GM23248 (cell line): ENCODE results near the gene MYO10. TPM values are rescaled to one million over a fixed set of nuclear protein-coding genes. Genes with fewer than 3 reads are reported as not detected.

ENCODE experiments used
- DNase-seq: peaks from one replicate; pipeline ENCODE4 v3.0.0-alpha.2; 2015
- H2AFZ ChIP-seq: fragments of 200-600 bp; sonication (generic); 2 replicates; pipeline ENCODE4 v1.6.1; 2016; ENCODE audit warnings: antibody characterized with exemption
- H3F3A ChIP-seq: fragments of 200-600 bp; sonication (generic); 2 replicates; pipeline ENCODE4 v1.6.1; 2016; ENCODE audit warnings: mild to moderate bottlenecking, antibody characterized with exemption, mixed run types; ENCODE audit not compliant: insufficient read depth
- H3K27ac ChIP-seq: fragments of 200-600 bp; sonication (generic); 2 replicates; pipeline ENCODE4 v1.5.1; 2016; ENCODE audit warnings: mild to moderate bottlenecking
- H3K27me3 ChIP-seq: fragments of 200-600 bp; sonication (generic); replicated peaks from 2 replicates; pipeline ENCODE4 v1.6.1; 2016; ENCODE audit warnings: mild to moderate bottlenecking; ENCODE audit not compliant: insufficient read depth
- H3K36me3 ChIP-seq: fragments of 200-600 bp; sonication (generic); 2 replicates; pipeline ENCODE4 v1.6.1; 2016; ENCODE audit warnings: low read depth, mild to moderate bottlenecking
- H3K4me1 ChIP-seq: fragments of 200-600 bp; sonication (generic); 2 replicates; pipeline ENCODE4 v1.6.1; 2016; ENCODE audit warnings: mild to moderate bottlenecking; ENCODE audit not compliant: insufficient read depth
- H3K4me2 ChIP-seq: fragments of 200-600 bp; sonication (generic); one replicate; pipeline ENCODE4 v1.6.1; 2016; ENCODE audit warnings: mild to moderate bottlenecking; ENCODE audit not compliant: unreplicated experiment
- H3K4me3 ChIP-seq: fragments of 200-600 bp; sonication (generic); 2 replicates; pipeline ENCODE4 v1.5.1; 2016; ENCODE audit warnings: mild to moderate bottlenecking
- H3K79me2 ChIP-seq: fragments of 200-600 bp; sonication (generic); 2 replicates; pipeline ENCODE4 v1.6.1; 2016; ENCODE audit warnings: mild to moderate bottlenecking; ENCODE audit not compliant: insufficient read depth
- H3K9ac ChIP-seq: fragments of 200-600 bp; sonication (generic); 2 replicates; pipeline ENCODE4 v1.6.1; 2016; ENCODE audit warnings: mild to moderate bottlenecking
- H3K9me2 ChIP-seq: fragments of 200-600 bp; sonication (generic); 2 replicates; pipeline ENCODE4 v1.6.1; 2016; ENCODE audit warnings: mixed run types, mild to moderate bottlenecking, moderate library complexity; ENCODE audit not compliant: insufficient read depth
- H3K9me3 ChIP-seq: fragments of 200-600 bp; sonication (generic); one replicate; pipeline ENCODE4 v1.6.1; 2017; ENCODE audit warnings: low read depth
- H4K20me1 ChIP-seq: fragments of 200-600 bp; sonication (generic); 2 replicates; pipeline ENCODE4 v1.6.0; 2016; ENCODE audit not compliant: insufficient read depth
- EZH2 ChIP-seq: fragments of 200-600 bp; sonication (generic); IDR thresholded peaks from 2 replicates; pipeline ENCODE4 v1.6.1; 2018; ENCODE audit warnings: antibody characterized with exemption, mild to moderate bottlenecking; ENCODE audit not compliant: insufficient read depth, poor library complexity, severe bottlenecking
- EZH2phosphoT487 ChIP-seq: fragments of 200-600 bp; sonication (generic); IDR thresholded peaks from 2 replicates; pipeline ENCODE4 v1.6.1; 2018; ENCODE audit warnings: antibody characterized with exemption, moderate library complexity, mild to moderate bottlenecking, low read depth; ENCODE audit not compliant: insufficient read depth
- WGBS, 2 experiments: methylation state at CpG; one replicate each; pipeline ENCODE4 v1.1.6; 2015 to 2017; ENCODE audit warnings: low lambda C conversion rate in 2 of 2, low coverage in 1 of 2; ENCODE audit errors: missing lambda C conversion rate in 2 of 2; 5-methylcytosine and 5-hydroxymethylcytosine counted together
- in situ Hi-C: fragments of 300-500 bp; cut with MboI; formaldehyde crosslinking; loops from 2 replicates; pipeline ENCODE4 v1.15.0; 2020
- polyA plus RNA-seq: library from polyadenylated mRNA; unstranded; fragments of >200 nt; fragmentation: Nextera tagmentation; extraction: Ambion mirVana; gene quantifications from 2 replicates; pipeline ENCODE4 v1.2.1, GENCODE V29; 2016
- total RNA-seq: library from RNA; depleted of rRNA; stranded (reverse); fragments of >200 nt; shearing (Covaris generic); gene quantifications from 2 replicates; pipeline ENCODE4 v1.2.3, GENCODE V29; 2014

MYO10 gene
- total and polyA plus RNA-seq, 2 experiments from 2014 or later = 43.2 to 47.0 TPM

DNA sequence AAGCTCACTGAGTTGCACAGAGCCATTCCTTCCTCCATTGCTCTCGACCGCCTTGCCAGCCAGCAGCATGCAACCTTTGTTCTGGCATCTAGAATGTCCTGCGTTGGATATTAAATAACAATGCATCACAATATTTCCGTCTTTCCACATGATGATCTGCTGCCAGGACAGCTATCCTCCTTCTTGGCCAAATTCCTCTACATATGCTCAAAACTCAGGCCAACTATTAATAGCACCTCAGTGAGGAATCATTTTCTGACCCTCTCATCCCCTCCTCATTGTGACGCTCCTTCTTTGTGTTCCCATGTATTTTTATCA, 128.6 kb downstream of the MYO10 start:
- peaks cover 39% of the 10 kb centered on the region for H3K4me1 ChIP-seq
- TF ChIP-seq EZH2phosphoT487 (no peak), EZH2 (no peak)
- H3K27ac ChIP-seq = no peak overlapping the region
- in situ Hi-C loops = no loop called here
- WGBS, 2 experiments = 99 to 100% methylated on average over 5 of the region's 5 CpGs
- peaks cover 41% of the 10 kb centered on the region for H3F3A ChIP-seq
- no peaks in the 10 kb centered on the region for H4K20me1 ChIP-seq
- H3K9me3 ChIP-seq = no peaks in the 10 kb centered on the region
- H3K4me3 ChIP-seq = no peak overlapping the region
- no peaks in the 10 kb centered on the region for H3K36me3 ChIP-seq
- no peak overlapping the region for H2AFZ ChIP-seq
- H3K9me2 ChIP-seq = no peaks in the 10 kb centered on the region
- peaks cover 95% of the 10 kb centered on the region for H3K79me2 ChIP-seq
- no peak overlapping the region for H3K4me2 ChIP-seq
- no peak overlapping the region for H3K9ac ChIP-seq
- no peaks in the 10 kb centered on the region for H3K27me3 ChIP-seq
- no peak for DNase-seq

DNA sequence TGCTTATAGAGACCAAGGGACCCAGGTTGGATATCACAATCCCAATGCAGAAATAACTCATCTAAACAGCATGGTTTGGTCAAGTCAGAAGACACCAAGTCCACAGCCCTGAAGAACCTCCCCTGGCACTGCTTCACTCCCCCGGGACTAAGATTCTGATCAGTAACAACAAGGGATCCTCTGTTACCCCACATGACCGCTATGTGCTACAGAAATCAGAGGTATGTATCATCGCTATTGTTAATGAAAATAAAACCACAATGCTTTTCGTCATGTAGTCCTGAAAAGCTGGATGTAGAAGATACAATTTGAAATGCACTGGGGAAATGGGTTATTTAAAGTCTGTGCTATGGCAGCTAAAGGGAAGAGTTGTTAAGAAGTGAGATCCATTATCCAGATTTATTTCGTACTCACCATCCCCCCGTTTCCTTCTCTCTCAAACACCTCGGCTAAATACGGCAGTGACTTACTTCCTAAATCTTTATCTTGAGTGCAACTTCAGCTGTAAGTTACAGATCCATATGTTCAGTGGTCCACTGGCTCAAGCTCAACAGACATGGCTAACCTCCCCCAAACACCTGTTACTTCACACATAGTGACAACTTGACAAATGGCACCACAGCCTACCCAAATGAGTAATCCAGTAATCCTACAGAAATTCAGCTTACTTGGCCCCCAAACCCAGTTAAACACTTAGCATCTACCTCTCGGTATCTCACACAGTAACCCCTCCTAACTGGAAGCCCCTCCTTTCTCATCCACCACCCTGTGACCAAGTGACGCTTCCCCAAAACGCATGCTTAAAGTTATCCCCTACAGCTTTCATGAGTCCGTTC, 129.2 kb downstream of the MYO10 start:
- Histone ChIP-seq H3K9me2 (no peaks in the 10 kb centered on the region), H3K4me2 (no peak overlapping the region), H3K27me3 (no peaks in the 10 kb centered on the region), H3K27ac (no peak overlapping the region), H3K4me3 (no peak overlapping the region), H4K20me1 (no peaks in the 10 kb centered on the region), H3K9me3 (no peaks in the 10 kb centered on the region), H2AFZ (no peak overlapping the region), H3F3A (peaks cover 42% of the 10 kb centered on the region), H3K9ac (no peak overlapping the region), H3K4me1 (peaks cover 36% of the 10 kb centered on the region), H3K36me3 (no peaks in the 10 kb centered on the region), H3K79me2 (peaks cover 95% of the 10 kb centered on the region)
- WGBS, 2 experiments = 96 to 97% methylated on average over 12 of the region's 12 CpGs
- in situ Hi-C loops = no loop called here
- DNase-seq = no peak
- no peak for TF ChIP-seq EZH2
- TF ChIP-seq EZH2phosphoT487 = no peak

DNA sequence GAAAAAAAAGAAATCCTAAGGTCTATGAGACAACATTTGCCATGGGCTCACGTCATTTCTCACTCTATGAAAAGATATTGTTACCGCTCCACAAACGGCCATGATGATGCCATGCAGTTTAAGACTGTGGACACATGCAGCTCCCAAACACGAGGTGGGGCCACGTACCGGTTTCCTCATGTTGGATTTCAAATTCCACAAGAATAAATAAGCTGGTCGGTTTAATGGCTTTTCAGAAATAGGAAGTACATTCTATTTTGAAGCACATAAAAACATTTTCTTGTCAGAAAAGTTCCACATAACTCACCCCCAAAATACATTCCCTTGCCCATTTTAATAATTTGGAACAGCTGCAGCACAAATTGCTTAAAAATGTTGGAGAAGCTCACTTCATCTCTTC, 130.6 kb downstream of the MYO10 start:
- no peaks in the 10 kb centered on the region for H4K20me1 ChIP-seq
- H3K9me2 ChIP-seq = no peaks in the 10 kb centered on the region
- no peak overlapping the region for H2AFZ ChIP-seq
- peak; percentile 89 for DNase-seq
- H3K79me2 ChIP-seq = peaks cover 95% of the 10 kb centered on the region
- TF ChIP-seq EZH2 (no peak), EZH2phosphoT487 (no peak)
- 0 out of 2 replicates have a peak overlapping the region, but pooled peaks have one; percentile 28 for H3K4me3 ChIP-seq
- H3K4me2 ChIP-seq = peak overlapping the region; percentile 57
- H3F3A ChIP-seq = peaks cover 54% of the 10 kb centered on the region
- H3K9me3 ChIP-seq = no peaks in the 10 kb centered on the region
- H3K4me1 ChIP-seq = peaks cover 35% of the 10 kb centered on the region
- in situ Hi-C loops = no loop called here
- H3K36me3 ChIP-seq = no peaks in the 10 kb centered on the region
- peak overlapping the region; percentile 37 for H3K27ac ChIP-seq
- H3K9ac ChIP-seq = peak overlapping the region; percentile 41
- H3K27me3 ChIP-seq = no peaks in the 10 kb centered on the region
- WGBS, 2 experiments = 6 to 11% methylated on average over 7 of the region's 7 CpGs

DNA sequence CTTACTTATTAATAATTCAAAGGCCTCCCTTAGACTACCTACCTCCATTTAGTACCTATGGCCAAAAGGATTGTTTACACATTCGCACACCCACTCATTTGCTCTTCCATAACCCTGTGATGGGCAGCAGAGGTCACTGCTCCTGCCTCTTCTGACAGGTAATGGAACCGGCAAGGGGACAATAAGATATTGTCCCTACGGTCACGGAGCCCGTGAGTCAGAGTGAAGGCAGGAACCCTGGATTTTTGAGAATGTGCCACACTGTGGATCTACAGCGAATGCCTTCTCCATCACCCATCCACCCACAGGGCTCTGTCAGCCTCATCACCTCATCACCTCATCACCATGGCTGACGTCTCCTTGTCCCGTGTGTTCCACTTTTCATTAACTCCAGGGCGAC, 132.3 kb downstream of the MYO10 start:
- no peaks in the 10 kb centered on the region for H3K27me3 ChIP-seq
- TF ChIP-seq EZH2phosphoT487 (no peak), EZH2 (no peak)
- peaks cover 19% of the 10 kb centered on the region for H3K4me1 ChIP-seq
- in situ Hi-C loops = no loop called here
- peaks cover 100% of the 10 kb centered on the region for H3K79me2 ChIP-seq
- no peaks in the 10 kb centered on the region for H3K9me2 ChIP-seq
- peak; percentile 36 for DNase-seq
- peak overlapping the region; percentile 21 for H3K27ac ChIP-seq
- peaks cover 39% of the 10 kb centered on the region for H3F3A ChIP-seq
- no peaks in the 10 kb centered on the region for H4K20me1 ChIP-seq
- H3K4me2 ChIP-seq = no peak overlapping the region
- no peaks in the 10 kb centered on the region for H3K9me3 ChIP-seq
- WGBS, 2 experiments = 81 to 89% methylated on average over 9 of the region's 9 CpGs
- H3K9ac ChIP-seq = no peak overlapping the region
- H3K4me3 ChIP-seq = no peak overlapping the region
- H3K36me3 ChIP-seq = no peaks in the 10 kb centered on the region
- no peak overlapping the region for H2AFZ ChIP-seq
